Measurements from ENCODE around the gene RNF144B.

RNF144B gene

GRCh38 chr6:18497006-18497405 is 109.9 kb downstream of the RNF144B start:
- Histone ChIP-seq H3K27ac (no peak overlapping the region), H3K4me3 (no peak overlapping the region)
- TF ChIP-seq, protein P1, sequence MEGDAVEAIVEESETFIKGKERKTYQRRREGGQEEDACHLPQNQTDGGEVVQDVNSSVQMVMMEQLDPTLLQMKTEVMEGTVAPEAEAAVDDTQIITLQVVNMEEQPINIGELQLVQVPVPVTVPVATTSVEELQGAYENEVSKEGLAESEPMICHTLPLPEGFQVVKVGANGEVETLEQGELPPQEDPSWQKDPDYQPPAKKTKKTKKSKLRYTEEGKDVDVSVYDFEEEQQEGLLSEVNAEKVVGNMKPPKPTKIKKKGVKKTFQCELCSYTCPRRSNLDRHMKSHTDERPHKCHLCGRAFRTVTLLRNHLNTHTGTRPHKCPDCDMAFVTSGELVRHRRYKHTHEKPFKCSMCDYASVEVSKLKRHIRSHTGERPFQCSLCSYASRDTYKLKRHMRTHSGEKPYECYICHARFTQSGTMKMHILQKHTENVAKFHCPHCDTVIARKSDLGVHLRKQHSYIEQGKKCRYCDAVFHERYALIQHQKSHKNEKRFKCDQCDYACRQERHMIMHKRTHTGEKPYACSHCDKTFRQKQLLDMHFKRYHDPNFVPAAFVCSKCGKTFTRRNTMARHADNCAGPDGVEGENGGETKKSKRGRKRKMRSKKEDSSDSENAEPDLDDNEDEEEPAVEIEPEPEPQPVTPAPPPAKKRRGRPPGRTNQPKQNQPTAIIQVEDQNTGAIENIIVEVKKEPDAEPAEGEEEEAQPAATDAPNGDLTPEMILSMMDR (IDR thresholded peaks at IDR 0.05) = no peak
- DNase-seq (ENCODE audit: low spot score) = no peak

DNA sequence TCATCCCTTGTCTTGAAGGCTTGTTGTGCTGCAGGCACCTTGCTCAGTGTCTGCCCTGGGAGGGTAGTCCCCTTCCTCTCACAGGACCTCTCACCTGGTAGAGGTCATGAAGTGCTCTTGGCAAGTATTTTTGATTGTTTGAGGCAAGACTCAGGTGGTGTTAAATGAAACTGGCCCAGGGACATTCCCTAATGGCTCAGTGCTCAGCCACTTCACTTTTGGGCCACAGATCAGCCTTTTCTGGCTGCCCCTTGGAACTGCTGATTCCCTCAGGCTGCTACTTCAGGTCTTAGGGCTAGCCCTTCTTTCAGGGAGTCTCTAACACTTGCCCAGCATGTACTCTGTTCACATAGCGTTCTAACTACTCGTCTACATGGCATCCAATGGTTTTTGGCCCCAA is 111.3 kb downstream of the RNF144B start:
- Histone ChIP-seq H3K27ac (no peak overlapping the region), H3K4me3 (no peak overlapping the region)
- DNase-seq (ENCODE audit: low spot score) = no peak
- TF ChIP-seq, protein P1 (IDR thresholded peaks at IDR 0.05) = no peak

DNA sequence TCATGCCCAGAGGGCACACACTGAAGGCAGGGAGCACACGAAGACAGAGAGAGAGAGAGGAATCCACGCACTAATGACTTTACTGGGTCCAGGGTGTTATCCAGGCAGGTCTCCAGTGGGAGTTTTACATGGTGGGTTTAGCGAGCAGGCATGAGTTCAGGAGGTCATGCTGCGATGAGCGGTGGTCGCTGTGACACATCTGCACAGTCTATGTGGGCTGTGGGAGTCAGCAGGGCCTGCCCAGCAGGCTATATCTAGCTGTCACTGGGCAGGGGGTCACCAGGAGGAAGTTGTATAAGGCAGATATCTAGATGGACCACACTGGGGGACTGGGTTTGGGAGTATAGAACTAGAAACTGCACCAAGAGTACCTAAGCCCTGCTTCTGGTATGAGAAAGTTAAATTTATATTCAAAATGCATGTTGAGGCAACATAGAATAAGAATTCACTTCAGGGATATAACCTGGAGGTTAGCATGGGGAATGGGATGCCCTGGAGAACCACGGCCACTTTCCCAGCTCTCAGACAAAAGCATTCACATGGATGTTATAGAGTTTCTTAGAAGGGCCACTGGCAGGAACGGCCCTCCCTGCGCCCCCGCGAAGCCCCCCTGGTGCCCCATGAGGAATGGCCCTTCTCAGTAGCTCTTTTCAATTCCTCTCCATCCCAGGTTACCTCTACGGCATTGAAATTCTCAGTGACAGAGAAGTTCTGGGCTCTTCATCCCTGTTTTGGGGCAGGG is 113.9 kb downstream of the RNF144B start:
- no peak for DNase-seq (ENCODE audit: low spot score)
- H3K27ac ChIP-seq = peak overlapping the region in 1 of 2 donors; percentile 74

DNA sequence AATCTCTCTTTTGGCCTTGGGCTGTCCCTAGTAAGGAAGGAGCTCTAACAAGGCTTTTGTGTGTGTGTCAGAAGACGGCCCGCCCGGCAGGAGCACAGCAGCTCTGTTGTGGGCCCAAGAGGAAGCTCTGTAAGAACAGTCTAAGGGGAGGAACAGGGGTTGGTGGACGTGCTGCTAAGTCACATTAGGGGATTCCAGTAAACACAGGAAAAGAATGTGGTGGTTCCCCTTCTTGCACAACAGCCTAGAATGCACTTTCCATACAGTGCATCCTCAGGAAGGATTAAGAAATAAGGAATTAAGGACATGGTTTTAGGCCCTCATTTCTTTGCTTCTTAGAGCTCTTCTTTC is 114.5 kb downstream of the RNF144B start:
- no peak for DNase-seq (ENCODE audit: low spot score)
- TF ChIP-seq, protein P1 (IDR thresholded peaks at IDR 0.05) = no peak
- peak overlapping the region in 1 of 2 donors; percentile 74 for H3K27ac ChIP-seq

More for the DNA sequence above, 113.9 kb downstream of the RNF144B start:
- no peak overlapping the region for H3K4me3 ChIP-seq
- TF ChIP-seq, protein P1 (IDR thresholded peaks at IDR 0.05) = no peak

DNA sequence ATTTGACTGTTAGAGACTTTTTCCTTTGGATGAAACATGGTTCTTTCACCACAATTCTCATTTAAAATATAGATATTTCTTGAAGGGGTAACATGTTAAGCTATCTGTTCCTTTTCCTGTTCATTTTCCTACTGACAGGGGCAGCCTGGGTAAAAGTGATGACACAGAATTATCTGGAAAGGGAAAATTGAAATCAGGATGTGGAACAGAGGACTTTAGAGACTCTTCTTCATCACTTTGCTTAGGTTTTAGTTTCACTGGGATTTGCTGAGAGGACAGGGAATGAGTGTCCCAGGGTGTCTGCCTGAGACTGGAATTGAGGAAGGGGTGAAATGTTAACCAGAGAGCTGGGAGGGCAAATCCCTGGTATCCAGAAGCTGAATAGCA is 116.0 kb downstream of the RNF144B start:
- TF ChIP-seq, protein P1 (IDR thresholded peaks at IDR 0.05) = no peak
- Histone ChIP-seq H3K27ac (peak overlapping the region in 1 of 2 donors; percentile 63), H3K4me3 (no peak overlapping the region)
- no peak for DNase-seq (ENCODE audit: low spot score)

More for the DNA sequence above, 114.5 kb downstream of the RNF144B start:
- no peak overlapping the region for H3K4me3 ChIP-seq

DNA sequence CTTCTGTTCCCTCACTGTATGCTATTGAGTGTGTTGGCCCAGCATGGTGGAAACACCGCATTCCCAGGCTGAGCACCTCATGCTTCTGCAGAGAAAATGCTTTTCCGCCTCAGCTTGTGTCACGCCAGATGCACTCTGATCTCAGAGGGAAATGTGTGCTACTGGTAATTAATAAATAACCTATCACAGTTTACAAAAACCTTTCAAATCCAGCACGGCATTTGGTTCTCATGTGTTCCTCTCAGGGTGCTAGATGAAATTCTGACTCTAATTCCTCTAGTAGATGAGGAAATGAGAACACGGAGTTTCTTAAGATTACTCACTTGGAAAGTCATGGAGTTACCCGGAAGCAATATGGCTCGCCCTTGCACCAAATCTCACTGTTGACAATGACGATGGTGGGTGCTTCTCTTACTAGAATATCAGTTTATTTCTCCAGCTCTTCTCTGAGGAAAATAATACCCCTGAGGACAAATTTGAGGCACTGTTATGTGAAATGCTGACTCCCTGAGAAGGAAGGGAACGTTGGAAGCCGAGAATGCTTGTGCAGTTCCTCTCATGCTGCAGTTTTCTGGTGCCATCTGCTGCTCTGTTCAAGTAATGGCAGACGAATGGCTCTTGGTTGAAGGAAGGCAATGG is 116.6 kb downstream of the RNF144B start:
- no peak for DNase-seq (ENCODE audit: low spot score)
- Histone ChIP-seq H3K4me3 (peak overlapping the region; percentile 57), H3K27ac (peak overlapping the region in 1 of 2 donors; percentile 63)
- TF ChIP-seq, protein P1 (IDR thresholded peaks at IDR 0.05) = peak; percentile 70

GRCh38 chr6:18504232-18504596 is 117.1 kb downstream of the RNF144B start:
- Histone ChIP-seq H3K4me3 (peak overlapping the region; percentile 57), H3K27ac (peak overlapping the region in 1 of 2 donors; percentile 63)
- TF ChIP-seq, protein P1 (IDR thresholded peaks at IDR 0.05) = no peak

More at GRCh38 chr6:18504232-18504596, 117.1 kb downstream of the RNF144B start:
- no peak for DNase-seq (ENCODE audit: low spot score)
